RWPE1 (cell line): Measurements from ENCODE around the gene RNF10.

ENCODE experiments used
- CTCF ChIA-PET: fragments of 350-600 bp; sonication (Branson Sonifier 250); formaldehyde crosslinking; extraction: SDS; loops from one replicate; lab custom pipeline; 2021; lab: Yijun Ruan, JAX
- POLR2A ChIA-PET: fragments of 400-600 bp; formaldehyde crosslinking; extraction: SDS; loops from one replicate; lab custom pipeline; 2020; ENCODE audit warnings: antibody characterized with exemption; ENCODE audit not compliant: low non-redundant PET; lab: Yijun Ruan, JAX
- DNase-seq: peaks from one replicate; pipeline ENCODE4 v3.0.0; 2012; ENCODE audit warnings: low spot score
- H3K27ac ChIP-seq: fragments of 450-650 bp; 2 replicates; pipeline ENCODE4 v1.5.1; 2017
- CTCF ChIP-seq: fragments of 450-650 bp; conservative IDR thresholded peaks from 2 replicates; pipeline ENCODE4 v1.5.1; 2017; ENCODE audit warnings: low read depth, mild to moderate bottlenecking

The RNF10 gene

GRCh38 chr12:120590741-120591407, 56.7 kb downstream of the RNF10 start:
- CTCF ChIA-PET: interaction anchor here (0.6 kb wide), 2 partner anchors 9 to 157 kb away, joined by 5 to 6 read pairs; no protein-coding TSS in a partner anchor

GRCh38 chr12:120592121-120593049, 58.2 kb downstream of the RNF10 start:
- no peak overlapping the region for H3K27ac ChIP-seq
- ChIA-PET POLR2A (no interaction called here), CTCF (no interaction called here)
- no peak for TF ChIP-seq CTCF
- no peak for DNase-seq

More at GRCh38 chr12:120590741-120591407, 56.7 kb downstream of the RNF10 start:
- POLR2A ChIA-PET: no interaction called here
- DNase-seq: no peak
- no peak overlapping the region for H3K27ac ChIP-seq
- no peak for TF ChIP-seq CTCF

- DNase-seq: no peak
- no peak overlapping the region for H3K27ac ChIP-seq
- ChIA-PET CTCF (no interaction called here), POLR2A (no interaction called here)
- no peak for TF ChIP-seq CTCF
These were observed 62.7 kb downstream of the RNF10 start for GRCh38 chr12:120596901-120597300.

DNA sequence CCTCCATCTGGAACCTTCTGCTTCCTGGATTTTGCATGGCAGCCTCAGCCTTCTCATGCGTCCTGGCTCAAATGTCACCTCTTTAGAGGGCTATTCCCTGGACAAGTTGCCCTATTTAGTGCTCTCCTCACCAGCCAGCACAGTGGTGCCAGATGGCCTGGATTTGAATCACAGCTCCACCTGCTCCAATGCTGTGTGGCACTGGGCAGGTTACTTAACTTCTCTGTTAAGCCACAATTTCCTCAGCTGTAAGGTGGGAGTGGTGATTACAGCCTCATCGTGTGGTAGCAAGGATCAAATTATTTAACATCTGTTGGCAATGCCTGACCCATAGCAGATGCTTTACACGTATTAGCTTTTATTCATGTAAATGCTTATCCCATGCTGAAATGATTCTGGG, 63.7 kb downstream of the RNF10 start:
- TF ChIP-seq CTCF: no peak

GRCh38 chr12:120598674-120599463, 64.7 kb downstream of the RNF10 start:
- no peak for TF ChIP-seq CTCF
- H3K27ac ChIP-seq: no peak overlapping the region
- ChIA-PET CTCF (no interaction called here), POLR2A (no interaction called here)
- DNase-seq: peak; percentile 64

More for the DNA sequence above, 63.7 kb downstream of the RNF10 start:
- no peak overlapping the region for H3K27ac ChIP-seq
- ChIA-PET CTCF (no interaction called here), POLR2A (no interaction called here)
- DNase-seq: no peak
